Activated B cell treated with CpG ODN at 0.5 μM for 24 hours (primary cell): ENCODE data around the gene CHAF1A. TPM values are rescaled to one million over a fixed set of nuclear protein-coding genes. Genes with fewer than 3 reads are reported as not detected.

Experiments
- ATAC-seq: fragments of 200-7000 bp; cut with Tn5 transposase; one replicate; pipeline ENCODE4 v1.10.0; 2021; ENCODE audit warnings: low read depth, mild to moderate bottlenecking, moderate library complexity
- CTCF ChIA-PET: fragments of 350-600 bp; sonication (Branson Sonifier 250); formaldehyde crosslinking; loops from one replicate; lab custom pipeline; 2021; ENCODE audit warnings: antibody characterized with exemption; lab: Charles Lee
- POLR2A ChIA-PET: fragments of 350-600 bp; sonication (Branson Sonifier 250); formaldehyde crosslinking; loops from one replicate; lab custom pipeline; 2021; ENCODE audit warnings: antibody characterized with exemption; lab: Charles Lee
- DNase-seq: peaks from one replicate; pipeline ENCODE4 v3.0.0; 2022
- H3K27ac Mint-ChIP-seq: one replicate; pipeline ENCODE4 v1.8.0; 2020; ENCODE audit warnings: mixed read lengths
- H3K27me3 Mint-ChIP-seq: one replicate; pipeline ENCODE4 v1.8.0; 2021; ENCODE audit warnings: mixed read lengths
- H3K36me3 Mint-ChIP-seq: one replicate; pipeline ENCODE4 v1.8.0; 2021; ENCODE audit warnings: low read depth, mixed read lengths
- H3K4me1 Mint-ChIP-seq: one replicate; pipeline ENCODE4 v1.8.0; 2021; ENCODE audit warnings: mixed read lengths
- H3K4me3 Mint-ChIP-seq: one replicate; pipeline ENCODE4 v1.8.0; 2020; ENCODE audit warnings: mild to moderate bottlenecking, mixed read lengths
- H3K9me3 Mint-ChIP-seq: one replicate; pipeline ENCODE4 v1.8.0; 2020; ENCODE audit warnings: mixed read lengths
- intact Hi-C: fragments of 100-400 bp; cut with micrococcal nuclease; formaldehyde crosslinking; loops from one replicate; pipeline ENCODE4 v1.15.1; 2024
- total RNA-seq: library from RNA; stranded (reverse); gene quantifications from 2 replicates; pipeline ENCODE4 v1.2.3, GENCODE V29; 2022
- TF ChIP-seq, protein P1 (sequence below): fragments of 200-600 bp; IDR thresholded peaks from one replicate; pipeline ENCODE4 v1.8.0; 2022; ENCODE audit warnings: antibody characterized with exemption, mild to moderate bottlenecking

CHAF1A gene
- total RNA-seq, 1 donor from 2014 or later, result 19.2 TPM

DNA sequence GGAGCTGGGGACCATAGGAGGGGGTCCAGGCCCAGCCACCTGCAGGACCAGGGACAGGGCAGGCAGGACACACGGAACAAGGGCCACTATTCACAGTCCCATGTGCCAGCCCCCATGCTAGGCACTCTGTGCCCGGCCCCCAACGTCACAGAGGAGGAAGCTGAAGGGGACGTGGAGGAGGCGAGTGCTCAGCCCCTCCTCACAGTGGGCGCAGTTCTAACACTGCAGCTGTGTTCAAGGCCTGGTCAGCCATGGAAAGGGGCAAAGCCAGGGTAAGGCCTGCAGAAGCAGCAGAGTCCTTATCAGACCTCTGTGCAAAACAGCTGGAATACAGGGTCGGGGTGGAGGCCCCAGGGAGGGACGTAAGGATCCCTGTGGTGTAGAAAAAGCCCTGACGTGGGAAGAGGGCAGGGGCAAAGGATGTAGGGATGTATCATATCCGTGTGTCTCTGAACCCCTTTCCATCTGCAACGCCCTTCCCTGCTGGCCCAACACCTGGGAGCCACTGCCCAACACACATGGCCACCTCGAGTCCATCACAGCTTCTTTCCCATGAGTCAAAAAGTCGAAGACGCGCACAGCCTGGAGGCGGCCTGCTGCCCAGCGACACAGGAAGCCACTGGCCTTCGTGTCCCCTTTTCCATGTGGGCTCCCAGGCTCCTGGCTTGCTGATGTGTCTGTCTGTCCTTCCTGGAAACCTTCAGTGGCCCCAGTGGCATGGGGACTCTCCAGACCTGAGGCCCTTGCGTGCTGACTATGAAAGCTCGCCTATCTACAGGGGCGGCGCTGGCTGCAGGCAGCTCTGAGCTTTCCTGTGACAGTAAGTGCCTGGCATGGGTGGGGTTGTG, 30.1 kb upstream of the CHAF1A start:
- ChIA-PET POLR2A (no interaction called here), CTCF (no interaction called here)
- Mint-ChIP-seq H3K27me3 (no peaks in the 10 kb centered on the region), H3K9me3 (no peaks in the 10 kb centered on the region), H3K36me3 (no peaks in the 10 kb centered on the region), H3K4me1 (peaks cover 95% of the 10 kb centered on the region), H3K4me3 (peak overlapping the region; percentile 28), H3K27ac (peak overlapping the region; percentile 35)
- ATAC-seq, result no peak
- no peak for DNase-seq
- intact Hi-C loops, result no loop called here
- TF ChIP-seq, protein P1, sequence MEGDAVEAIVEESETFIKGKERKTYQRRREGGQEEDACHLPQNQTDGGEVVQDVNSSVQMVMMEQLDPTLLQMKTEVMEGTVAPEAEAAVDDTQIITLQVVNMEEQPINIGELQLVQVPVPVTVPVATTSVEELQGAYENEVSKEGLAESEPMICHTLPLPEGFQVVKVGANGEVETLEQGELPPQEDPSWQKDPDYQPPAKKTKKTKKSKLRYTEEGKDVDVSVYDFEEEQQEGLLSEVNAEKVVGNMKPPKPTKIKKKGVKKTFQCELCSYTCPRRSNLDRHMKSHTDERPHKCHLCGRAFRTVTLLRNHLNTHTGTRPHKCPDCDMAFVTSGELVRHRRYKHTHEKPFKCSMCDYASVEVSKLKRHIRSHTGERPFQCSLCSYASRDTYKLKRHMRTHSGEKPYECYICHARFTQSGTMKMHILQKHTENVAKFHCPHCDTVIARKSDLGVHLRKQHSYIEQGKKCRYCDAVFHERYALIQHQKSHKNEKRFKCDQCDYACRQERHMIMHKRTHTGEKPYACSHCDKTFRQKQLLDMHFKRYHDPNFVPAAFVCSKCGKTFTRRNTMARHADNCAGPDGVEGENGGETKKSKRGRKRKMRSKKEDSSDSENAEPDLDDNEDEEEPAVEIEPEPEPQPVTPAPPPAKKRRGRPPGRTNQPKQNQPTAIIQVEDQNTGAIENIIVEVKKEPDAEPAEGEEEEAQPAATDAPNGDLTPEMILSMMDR, result no peak

DNA sequence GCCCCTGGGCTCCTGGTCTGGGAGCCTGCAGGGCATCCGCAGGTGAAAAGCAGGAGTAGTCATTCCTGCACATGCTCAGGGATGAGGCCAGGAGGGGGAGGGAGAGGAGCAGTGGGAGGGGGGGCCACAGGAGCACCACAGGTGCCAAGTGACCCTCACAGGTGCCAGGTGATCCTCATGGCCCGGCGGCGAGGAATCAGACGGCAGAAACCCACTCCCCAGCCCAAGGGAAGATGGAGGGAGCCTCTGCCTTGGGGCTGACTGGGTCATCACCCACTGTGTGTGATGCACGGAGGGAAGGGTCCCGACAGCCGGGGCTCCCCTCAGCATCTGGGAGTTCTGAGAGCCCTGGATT, 29.4 kb upstream of the CHAF1A start:
- Mint-ChIP-seq H3K4me3 (peak overlapping the region; percentile 28), H3K9me3 (no peaks in the 10 kb centered on the region), H3K4me1 (peaks cover 95% of the 10 kb centered on the region), H3K27ac (no peak overlapping the region), H3K27me3 (no peaks in the 10 kb centered on the region), H3K36me3 (no peaks in the 10 kb centered on the region)
- DNase-seq (no peak), ATAC-seq (no peak)
- ChIA-PET POLR2A (no interaction called here), CTCF (no interaction called here)
- intact Hi-C loops, result no loop called here
- TF ChIP-seq, protein P1, result no peak

DNA sequence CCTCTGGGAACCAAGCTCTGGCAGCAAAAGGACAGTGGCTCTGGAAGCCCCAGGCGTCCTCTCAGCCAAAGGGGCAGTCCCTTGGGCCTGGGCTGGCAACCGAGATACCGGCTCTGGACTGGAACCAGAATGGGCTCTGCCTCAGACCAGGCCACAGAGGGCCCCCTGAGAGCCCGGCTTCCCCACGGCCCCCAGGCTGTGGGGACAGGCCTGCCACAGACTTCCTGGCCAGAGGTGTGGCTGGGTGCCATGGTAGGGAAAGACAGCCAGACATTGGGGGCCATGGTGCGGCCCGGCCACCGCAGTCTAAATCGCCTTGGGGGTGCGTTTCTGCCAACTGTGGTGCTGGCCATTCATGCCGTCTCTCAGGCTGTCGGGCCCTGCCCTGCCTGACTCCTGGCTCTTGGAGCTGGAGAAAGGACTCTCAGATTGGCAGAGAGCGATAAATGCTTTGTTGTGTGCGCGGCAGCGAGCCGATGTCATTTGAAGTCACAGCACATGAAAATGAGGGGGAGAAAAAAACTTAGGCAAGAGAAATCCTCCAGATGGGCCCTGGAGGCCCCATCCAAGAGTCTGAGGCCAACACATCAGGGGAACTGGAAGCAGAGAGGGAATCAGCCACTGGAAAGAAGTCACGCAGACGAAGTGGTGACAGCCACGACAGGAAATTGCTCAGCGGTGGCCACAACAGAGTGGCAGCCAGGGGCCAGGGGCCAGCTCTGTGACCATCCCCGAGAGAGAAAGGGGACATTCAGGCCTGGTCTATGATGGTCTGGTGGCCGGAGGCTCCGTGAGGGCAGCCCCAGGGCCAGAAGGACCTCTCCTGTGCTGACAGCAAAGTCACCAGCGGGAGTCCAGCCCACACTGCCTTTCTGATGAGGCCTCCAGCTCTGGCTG, 28.6 kb upstream of the CHAF1A start:
- ChIA-PET POLR2A (no interaction called here), CTCF (no interaction called here)
- TF ChIP-seq, protein P1, result no peak
- no peak for DNase-seq
- no peaks in the 10 kb centered on the region for H3K27me3 Mint-ChIP-seq
- no peaks in the 10 kb centered on the region for H3K36me3 Mint-ChIP-seq
- peak overlapping the region; percentile 47 for H3K4me3 Mint-ChIP-seq
- intact Hi-C loops, result no loop called here
- ATAC-seq, result no peak
- peaks cover 94% of the 10 kb centered on the region for H3K4me1 Mint-ChIP-seq
- no peaks in the 10 kb centered on the region for H3K9me3 Mint-ChIP-seq
- H3K27ac Mint-ChIP-seq, result peak overlapping the region; percentile 62

DNA sequence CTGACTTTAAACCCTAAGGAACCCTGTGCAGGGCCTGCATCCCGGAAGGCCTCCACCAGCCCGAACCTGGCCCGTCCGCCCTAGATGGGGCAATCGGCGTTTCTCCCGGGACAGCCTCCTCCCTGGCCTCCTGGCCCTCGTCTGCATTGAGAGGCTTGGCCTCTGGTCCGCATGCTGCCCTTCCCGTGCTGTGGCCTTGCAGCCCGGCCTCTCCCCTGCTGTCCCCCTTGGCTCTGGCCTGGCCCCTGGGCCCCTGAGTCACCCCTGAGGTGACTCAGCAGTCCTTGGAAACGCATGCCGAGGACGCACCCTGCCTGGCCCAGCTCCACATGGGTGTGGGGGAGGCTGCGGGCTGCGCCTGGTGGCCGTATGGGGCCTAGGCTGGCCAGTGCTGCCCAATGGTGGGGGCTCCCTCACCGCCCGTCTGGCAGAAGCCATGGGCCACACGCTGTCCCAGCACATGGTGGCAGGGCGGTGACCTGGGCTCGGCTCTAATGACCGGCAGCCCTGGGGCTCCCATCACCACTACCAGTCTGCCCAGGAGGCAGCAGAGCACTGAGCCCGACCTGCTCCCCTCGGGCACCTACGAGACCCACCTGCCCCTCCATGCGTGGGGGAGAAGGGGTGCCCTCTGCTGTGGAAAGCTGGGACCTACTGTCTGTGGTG, 27.8 kb upstream of the CHAF1A start:
- ATAC-seq, result no peak

More for the DNA sequence above, 27.8 kb upstream of the CHAF1A start:
- TF ChIP-seq, protein P1, result no peak
- peak overlapping the region; percentile 65 for H3K27ac Mint-ChIP-seq
- no peaks in the 10 kb centered on the region for H3K9me3 Mint-ChIP-seq
- H3K4me1 Mint-ChIP-seq, result peaks cover 95% of the 10 kb centered on the region
- H3K36me3 Mint-ChIP-seq, result no peaks in the 10 kb centered on the region
- peak overlapping the region; percentile 73 for H3K4me3 Mint-ChIP-seq
- intact Hi-C loops, result loop anchor here (1.0 kb wide), 1 partner anchor 26 kb away; the partner anchor contains the start of gene SH3GL1
- POLR2A ChIA-PET, result interaction anchor here (0.6 to 1.5 kb wide), 3 partner anchors 24 to 97 kb away, joined by 4 to 13 read pairs (median 7); partner anchors contain the start of gene MPND
- H3K27me3 Mint-ChIP-seq, result no peaks in the 10 kb centered on the region
- CTCF ChIA-PET, result interaction anchor here (1.0 to 4.1 kb wide), 5 partner anchors 10 to 108 kb away, joined by 3 to 18 read pairs (median 3); partner anchors contain the start of gene SH3GL1
- DNase-seq, result no peak
